ENCODE data around the gene SLC17A3. TPM values are rescaled to one million over a fixed set of nuclear protein-coding genes. Genes with fewer than 3 reads are reported as not detected.

Gene SLC17A3
- polyA plus RNA-seq, 1 donor from 2014 or later = not detected

DNA sequence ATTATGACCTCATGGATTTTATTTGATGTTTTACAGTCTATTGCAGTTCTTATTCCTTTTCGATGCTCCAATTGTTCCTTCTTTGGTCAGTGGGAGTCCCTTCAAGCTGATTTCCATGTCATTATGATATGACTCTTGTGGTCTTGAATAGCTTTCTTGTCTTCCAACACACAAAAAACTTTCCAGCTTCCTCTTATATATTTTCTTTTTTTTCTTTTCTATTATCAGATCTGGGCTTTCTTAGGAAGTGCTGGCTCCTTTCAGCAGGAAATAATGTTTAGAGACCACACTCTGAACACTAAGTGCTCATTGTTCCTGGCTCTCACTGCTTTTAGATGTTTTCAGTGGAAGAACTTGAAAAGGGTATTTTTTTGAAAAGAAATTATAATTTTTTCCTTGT is 39.1 kb downstream of the SLC17A3 start:
- H3K36me3 ChIP-seq (ENCODE audit: insufficient read depth, low read length) = no peaks in the 10 kb centered on the region
- no peak overlapping the region for H3K9ac ChIP-seq (ENCODE audit: low read length)
- H2AFZ ChIP-seq (ENCODE audit: low read depth, low read length) = no peak overlapping the region
- H3K4me2 ChIP-seq (ENCODE audit: low read length) = no peak overlapping the region
- no peaks in the 10 kb centered on the region for H3F3A ChIP-seq (ENCODE audit: insufficient read depth, low read length, poor library complexity, severe bottlenecking)
- no peaks in the 10 kb centered on the region for H3K9me2 ChIP-seq (ENCODE audit: insufficient read depth, low read length)
- H3K9me3 ChIP-seq (ENCODE audit: low read length) = no peaks in the 10 kb centered on the region
- H3K27me3 ChIP-seq (ENCODE audit: insufficient read depth, low read depth, low read length) = no peaks in the 10 kb centered on the region
- no peaks in the 10 kb centered on the region for H4K20me1 ChIP-seq (ENCODE audit: insufficient read depth)
- TF ChIP-seq, protein P1, sequence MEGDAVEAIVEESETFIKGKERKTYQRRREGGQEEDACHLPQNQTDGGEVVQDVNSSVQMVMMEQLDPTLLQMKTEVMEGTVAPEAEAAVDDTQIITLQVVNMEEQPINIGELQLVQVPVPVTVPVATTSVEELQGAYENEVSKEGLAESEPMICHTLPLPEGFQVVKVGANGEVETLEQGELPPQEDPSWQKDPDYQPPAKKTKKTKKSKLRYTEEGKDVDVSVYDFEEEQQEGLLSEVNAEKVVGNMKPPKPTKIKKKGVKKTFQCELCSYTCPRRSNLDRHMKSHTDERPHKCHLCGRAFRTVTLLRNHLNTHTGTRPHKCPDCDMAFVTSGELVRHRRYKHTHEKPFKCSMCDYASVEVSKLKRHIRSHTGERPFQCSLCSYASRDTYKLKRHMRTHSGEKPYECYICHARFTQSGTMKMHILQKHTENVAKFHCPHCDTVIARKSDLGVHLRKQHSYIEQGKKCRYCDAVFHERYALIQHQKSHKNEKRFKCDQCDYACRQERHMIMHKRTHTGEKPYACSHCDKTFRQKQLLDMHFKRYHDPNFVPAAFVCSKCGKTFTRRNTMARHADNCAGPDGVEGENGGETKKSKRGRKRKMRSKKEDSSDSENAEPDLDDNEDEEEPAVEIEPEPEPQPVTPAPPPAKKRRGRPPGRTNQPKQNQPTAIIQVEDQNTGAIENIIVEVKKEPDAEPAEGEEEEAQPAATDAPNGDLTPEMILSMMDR (IDR thresholded peaks at IDR 0.05; ENCODE audit: poor library complexity, severe bottlenecking) = no peak
- TF ChIP-seq MXI1 (conservative IDR thresholded peaks at IDR 0.05; ENCODE audit: poor library complexity, severe bottlenecking) = no peak
- H3K27ac ChIP-seq (ENCODE audit: low read length) = no peak overlapping the region
- H3K4me3 ChIP-seq (ENCODE audit: low read length) = no peak overlapping the region
- no peaks in the 10 kb centered on the region for H3K79me2 ChIP-seq (replicated peaks; ENCODE audit: insufficient read depth, low read length)

DNA sequence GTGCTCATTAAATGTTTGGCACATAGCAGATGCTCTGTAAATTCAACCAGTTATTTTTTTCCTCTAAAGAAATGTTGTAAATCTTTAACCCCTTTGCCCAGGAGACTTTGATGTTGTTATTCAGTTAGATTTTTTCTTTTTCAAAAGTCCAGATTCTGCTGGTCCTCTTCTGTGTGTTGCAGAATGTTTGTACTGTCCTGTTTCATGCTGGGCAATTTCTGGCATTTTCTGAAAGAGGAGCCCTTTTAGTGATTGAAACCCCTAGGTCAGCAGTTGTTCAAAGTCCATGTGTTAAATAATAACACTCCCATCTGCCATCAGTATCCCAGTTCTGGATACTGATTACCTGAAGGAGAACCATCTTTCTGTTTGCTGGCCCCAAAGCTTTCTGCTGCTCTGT is 40.9 kb downstream of the SLC17A3 start:
- Histone ChIP-seq H3K36me3 (ENCODE audit: insufficient read depth, low read length) (no peaks in the 10 kb centered on the region), H4K20me1 (ENCODE audit: insufficient read depth) (no peaks in the 10 kb centered on the region), H3K9me2 (ENCODE audit: insufficient read depth, low read length) (no peaks in the 10 kb centered on the region), H3F3A (ENCODE audit: insufficient read depth, low read length, poor library complexity, severe bottlenecking) (no peaks in the 10 kb centered on the region), H3K79me2 (replicated peaks; ENCODE audit: insufficient read depth, low read length) (no peaks in the 10 kb centered on the region), H3K27me3 (ENCODE audit: insufficient read depth, low read depth, low read length) (no peaks in the 10 kb centered on the region), H3K4me3 (ENCODE audit: low read length) (no peak overlapping the region), H3K9ac (ENCODE audit: low read length) (no peak overlapping the region), H3K27ac (ENCODE audit: low read length) (no peak overlapping the region), H3K4me2 (ENCODE audit: low read length) (no peak overlapping the region), H2AFZ (ENCODE audit: low read depth, low read length) (no peak overlapping the region), H3K9me3 (ENCODE audit: low read length) (no peaks in the 10 kb centered on the region)
- TF ChIP-seq POLR2AphosphoS5 (IDR thresholded peaks at IDR 0.05) (no peak), SMC3 (conservative IDR thresholded peaks at IDR 0.05; ENCODE audit: poor library complexity) (no peak), EP300 (conservative IDR thresholded peaks at IDR 0.05; ENCODE audit: poor library complexity, severe bottlenecking) (no peak), TAF1 (IDR thresholded peaks at IDR 0.05; ENCODE audit: low read depth) (no peak), EZH2 (IDR thresholded peaks at IDR 0.05; ENCODE audit: borderline replicate concordance, insufficient read depth, low read length, poor library complexity, severe bottlenecking) (no peak), MXI1 (conservative IDR thresholded peaks at IDR 0.05; ENCODE audit: poor library complexity, severe bottlenecking) (no peak), RAD21 (conservative IDR thresholded peaks at IDR 0.05) (no peak)
- TF ChIP-seq, protein P1 (IDR thresholded peaks at IDR 0.05; ENCODE audit: poor library complexity, severe bottlenecking) = no peak
- TF ChIP-seq, protein P2, sequence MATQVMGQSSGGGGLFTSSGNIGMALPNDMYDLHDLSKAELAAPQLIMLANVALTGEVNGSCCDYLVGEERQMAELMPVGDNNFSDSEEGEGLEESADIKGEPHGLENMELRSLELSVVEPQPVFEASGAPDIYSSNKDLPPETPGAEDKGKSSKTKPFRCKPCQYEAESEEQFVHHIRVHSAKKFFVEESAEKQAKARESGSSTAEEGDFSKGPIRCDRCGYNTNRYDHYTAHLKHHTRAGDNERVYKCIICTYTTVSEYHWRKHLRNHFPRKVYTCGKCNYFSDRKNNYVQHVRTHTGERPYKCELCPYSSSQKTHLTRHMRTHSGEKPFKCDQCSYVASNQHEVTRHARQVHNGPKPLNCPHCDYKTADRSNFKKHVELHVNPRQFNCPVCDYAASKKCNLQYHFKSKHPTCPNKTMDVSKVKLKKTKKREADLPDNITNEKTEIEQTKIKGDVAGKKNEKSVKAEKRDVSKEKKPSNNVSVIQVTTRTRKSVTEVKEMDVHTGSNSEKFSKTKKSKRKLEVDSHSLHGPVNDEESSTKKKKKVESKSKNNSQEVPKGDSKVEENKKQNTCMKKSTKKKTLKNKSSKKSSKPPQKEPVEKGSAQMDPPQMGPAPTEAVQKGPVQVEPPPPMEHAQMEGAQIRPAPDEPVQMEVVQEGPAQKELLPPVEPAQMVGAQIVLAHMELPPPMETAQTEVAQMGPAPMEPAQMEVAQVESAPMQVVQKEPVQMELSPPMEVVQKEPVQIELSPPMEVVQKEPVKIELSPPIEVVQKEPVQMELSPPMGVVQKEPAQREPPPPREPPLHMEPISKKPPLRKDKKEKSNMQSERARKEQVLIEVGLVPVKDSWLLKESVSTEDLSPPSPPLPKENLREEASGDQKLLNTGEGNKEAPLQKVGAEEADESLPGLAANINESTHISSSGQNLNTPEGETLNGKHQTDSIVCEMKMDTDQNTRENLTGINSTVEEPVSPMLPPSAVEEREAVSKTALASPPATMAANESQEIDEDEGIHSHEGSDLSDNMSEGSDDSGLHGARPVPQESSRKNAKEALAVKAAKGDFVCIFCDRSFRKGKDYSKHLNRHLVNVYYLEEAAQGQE (IDR thresholded peaks at IDR 0.05; ENCODE audit: borderline replicate concordance) = no peak
